Measurements from ENCODE around the gene RAPGEF1.
"Not testable (repeated sequence)": the region's sequence is repeated elsewhere in the genome, so short reads cannot be mapped to it uniquely, and the experiment has no call there.

The RAPGEF1 gene

DNA sequence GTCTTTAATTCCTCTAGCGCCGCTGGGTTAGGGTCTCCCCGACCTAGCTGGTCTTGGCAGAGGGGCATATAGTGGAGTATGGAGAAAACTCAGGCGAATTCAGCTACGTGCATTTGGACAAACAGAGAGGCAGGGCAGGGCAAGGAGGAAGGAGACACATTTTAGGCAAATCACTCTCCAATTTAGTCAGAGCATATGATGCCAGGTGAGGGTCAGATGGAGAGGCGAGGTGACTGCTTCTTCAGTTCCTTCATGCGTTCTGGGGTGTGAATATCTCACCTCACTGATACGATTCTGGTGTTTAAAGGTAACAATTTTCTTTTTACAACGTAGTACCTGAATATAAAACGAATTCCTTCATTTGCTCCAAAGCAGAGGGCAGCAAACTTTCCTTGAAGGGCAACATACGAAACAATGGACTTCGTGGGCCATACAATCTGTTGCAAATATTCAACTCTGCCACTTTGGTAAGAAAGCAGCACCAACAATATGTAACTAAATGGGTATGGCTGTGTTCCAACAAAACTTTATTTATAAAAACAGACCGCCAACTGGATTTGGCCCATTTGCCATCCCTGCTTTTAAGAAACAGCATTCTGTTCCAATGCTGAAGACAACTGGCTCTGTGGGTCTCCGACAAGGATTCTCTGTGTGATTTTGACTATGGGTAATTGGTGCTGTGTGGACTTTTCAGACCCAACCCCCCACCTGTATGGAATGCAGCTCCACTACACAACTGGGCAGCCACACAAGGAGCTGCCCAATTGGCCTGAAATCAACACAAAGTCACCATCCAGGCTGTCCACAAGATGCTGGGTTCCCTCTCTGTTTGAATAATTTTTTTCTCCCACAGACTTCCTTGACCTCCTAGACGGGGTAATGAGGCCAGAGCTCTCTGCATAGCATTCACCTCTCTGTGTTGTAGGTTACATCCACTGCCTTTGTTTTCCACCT lies 53.8 kb downstream of the RAPGEF1 start:
- no peak for DNase-seq

DNA sequence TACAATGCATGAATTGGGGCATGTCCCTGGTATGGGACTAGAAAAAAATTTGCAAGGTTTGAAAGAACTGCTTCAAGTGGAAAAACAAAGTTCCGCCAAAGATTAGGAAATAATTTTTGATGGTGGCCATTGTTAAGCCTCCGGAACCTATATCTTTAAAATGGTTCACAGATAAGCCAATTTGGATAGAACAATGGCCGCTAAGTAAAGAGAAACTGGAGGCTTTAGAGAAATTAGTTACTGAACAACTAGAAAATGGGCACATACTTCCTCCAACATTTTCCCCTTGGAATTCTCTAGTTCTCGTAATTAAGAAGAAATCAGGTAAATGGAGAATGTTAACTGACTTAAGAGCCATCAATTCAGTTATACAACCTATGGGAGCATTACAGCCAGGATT lies 56.8 kb downstream of the RAPGEF1 start:
- not testable (repeated sequence) for DNase-seq

DNA sequence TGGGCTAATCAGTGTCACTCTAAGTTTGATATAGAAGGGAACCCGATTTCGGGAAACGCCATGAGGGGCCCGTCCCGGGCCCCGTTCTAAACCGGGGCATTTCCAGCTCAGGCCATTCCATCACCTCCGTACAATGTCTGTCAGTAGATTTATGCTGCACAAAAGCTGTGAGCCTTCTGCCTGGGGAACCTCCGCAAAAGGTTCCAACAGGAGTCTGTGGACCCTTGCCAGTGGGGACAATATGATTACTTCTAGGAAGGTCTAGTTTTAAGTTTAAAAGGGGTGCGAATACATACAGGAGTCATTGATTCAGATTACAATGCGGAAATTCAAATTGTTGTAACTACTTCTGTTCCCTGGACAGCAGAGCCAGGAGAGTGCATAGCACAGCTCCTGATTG lies 57.6 kb downstream of the RAPGEF1 start:
- DNase-seq = no peak

GRCh38 chr9:131681826-131682225 lies 58.0 kb downstream of the RAPGEF1 start:
- DNase-seq = not testable (repeated sequence)

GRCh38 chr9:131681108-131681507 lies 58.8 kb downstream of the RAPGEF1 start:
- DNase-seq = not testable (repeated sequence)

DNA sequence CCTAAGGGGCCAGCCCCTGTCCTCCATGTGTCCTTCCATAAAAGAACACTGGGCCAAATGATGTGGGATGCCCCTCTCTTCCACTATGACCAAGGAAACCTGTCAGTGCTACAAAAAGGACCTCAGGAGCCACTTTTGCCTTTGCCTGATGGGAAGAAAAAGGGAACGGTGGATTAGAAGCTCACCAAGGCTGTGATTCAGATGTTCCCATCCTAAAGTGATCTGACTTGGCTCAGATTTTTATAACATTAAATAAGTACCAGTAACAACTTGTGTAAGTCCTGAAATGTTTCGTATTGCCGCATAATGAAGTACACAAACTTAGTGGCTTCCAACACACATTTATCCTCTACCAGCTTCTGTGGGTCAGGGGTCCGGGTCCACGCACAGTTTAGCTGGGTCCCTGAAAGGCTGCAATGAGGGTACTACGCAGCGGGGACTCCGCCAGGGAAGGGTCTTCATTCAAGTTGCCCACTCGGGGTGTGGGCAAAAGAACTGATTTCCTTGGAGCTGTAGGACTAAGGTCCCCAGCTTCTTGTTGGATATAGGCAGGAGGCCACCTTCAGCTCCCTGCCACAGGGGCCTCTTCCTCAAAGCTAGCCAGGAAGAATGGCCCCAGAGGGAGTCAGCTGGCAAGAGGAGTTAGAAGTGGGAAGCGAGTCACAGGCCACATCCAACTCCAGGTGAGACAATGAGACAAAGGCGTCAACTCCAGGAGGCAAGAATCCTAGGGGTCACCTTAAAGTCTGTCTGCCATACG lies 60.4 kb downstream of the RAPGEF1 start:
- DNase-seq = no peak

- DNase-seq = no peak
Observed at GRCh38 chr9:131678499-131679111, 61.3 kb downstream of the RAPGEF1 start.

GRCh38 chr9:131677444-131678180 lies 62.3 kb downstream of the RAPGEF1 start:
- DNase-seq = no peak

DNA sequence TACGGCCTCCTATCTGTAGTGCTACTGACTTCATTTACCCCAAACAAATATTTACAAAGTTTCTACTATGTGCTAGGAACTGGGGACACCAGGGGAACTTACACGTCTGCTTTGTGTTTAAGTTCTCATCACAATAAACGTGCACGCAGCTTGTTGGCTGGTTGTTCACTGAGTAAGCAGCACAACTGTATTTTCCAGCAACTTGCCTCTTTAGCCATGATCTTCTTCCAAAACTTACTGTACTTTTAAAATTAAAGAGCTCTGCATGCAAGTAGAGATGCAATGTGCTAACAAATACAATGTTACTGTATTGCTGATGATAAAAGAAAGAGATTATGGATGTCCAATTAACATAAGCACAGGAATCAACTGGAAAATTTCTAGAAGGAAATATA lies 62.8 kb downstream of the RAPGEF1 start:
- no peak for DNase-seq

- DNase-seq = no peak
Observed at GRCh38 chr9:131676431-131676972, 63.4 kb downstream of the RAPGEF1 start.

DNA sequence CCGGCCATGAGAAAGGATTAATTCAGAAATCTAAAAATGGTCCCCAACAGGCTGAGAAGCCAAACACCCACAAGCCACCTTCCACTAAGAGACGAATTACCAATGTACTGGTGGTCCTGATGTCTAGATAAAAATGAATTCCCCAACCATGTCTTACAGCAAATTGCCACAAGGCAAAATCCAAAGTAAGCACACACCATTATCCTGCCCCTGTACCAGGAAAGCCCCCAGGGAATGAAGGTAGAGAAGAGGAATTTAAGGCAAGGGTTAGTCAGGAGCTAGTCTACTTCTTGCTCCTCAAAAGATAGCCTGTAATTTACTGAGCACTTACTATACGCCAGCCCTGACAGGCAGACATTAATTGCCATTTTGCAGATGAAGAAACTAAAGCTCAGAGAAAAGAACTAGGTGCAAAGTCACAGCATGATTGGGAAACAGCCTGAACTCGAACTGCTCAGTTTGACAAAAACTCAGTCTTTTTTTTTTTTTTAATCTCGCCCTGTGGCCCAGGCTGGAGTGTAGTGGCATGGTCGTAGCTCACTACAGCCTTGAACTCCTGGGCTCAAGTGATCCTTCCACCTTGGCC lies 64.3 kb downstream of the RAPGEF1 start:
- no peak for DNase-seq

DNA sequence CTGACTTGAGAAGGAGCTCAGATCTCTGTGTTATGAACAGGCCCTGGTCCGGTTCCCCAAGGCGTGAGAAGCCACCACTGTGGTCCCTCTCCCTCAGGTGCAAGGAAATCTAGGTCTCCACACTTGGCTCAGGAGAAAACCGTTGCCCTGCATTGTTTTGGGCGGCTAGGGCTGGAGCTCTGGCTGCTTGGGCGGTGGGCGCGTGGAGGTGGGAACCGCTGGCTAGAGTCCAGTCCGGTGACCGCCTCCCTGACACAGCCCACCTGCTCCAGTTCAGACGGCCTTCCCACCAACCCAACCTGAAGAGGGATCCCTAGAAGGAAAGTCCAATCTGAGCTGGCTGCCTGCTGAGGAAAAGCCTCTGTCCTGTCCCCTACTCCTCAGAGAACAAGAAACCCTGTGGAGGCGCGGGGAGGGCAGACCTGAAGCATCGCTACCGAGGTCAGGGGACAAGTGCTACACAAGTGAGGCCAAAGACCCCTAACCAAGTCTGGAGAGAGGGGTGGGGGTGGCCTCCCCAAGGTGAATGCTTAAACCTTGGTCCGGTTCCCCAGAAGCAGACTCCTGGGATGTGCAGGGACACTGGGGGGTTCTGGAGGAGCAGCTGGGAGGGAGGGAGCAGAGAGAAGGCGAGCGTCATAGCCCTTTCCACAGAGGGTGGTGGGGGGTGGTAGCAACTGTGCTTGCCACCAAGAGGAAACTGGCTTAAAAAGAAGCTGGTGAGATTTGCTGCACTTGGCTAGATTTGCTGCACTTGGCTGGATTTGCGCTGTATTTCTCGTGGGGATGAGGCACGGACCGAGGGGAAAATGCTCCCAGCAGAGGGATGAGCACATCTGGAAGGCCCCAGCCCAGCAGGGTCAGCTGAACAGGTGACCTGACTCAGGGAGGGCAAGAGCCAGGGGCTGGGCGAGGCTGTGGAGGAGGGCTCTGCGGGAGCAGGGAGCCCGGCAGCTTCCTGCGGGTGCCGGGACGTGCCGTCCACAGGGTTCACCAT lies 65.2 kb downstream of the RAPGEF1 start:
- no peak for DNase-seq

GRCh38 chr9:131673531-131673930 lies 66.3 kb downstream of the RAPGEF1 start:
- DNase-seq = no peak

DNA sequence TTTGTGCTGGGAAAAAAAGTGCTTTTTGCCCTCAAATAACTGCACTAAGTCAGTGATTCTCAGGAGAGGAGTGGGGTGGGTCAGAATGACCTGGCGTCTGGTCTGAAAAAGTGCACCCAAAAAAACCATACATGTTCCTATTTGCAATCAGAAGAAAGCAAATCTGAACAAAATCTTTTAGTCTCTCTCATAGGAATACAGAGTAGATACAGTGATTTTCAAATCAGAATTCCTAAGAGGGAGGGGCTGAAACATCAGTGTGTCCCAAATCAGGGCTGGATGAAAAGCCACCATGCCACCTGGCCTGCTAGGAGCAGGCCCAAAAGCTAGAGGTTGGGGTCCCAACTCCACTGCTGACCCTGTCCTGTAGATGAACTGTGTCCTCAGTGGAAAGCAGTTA lies 66.8 kb downstream of the RAPGEF1 start:
- DNase-seq = no peak

DNA sequence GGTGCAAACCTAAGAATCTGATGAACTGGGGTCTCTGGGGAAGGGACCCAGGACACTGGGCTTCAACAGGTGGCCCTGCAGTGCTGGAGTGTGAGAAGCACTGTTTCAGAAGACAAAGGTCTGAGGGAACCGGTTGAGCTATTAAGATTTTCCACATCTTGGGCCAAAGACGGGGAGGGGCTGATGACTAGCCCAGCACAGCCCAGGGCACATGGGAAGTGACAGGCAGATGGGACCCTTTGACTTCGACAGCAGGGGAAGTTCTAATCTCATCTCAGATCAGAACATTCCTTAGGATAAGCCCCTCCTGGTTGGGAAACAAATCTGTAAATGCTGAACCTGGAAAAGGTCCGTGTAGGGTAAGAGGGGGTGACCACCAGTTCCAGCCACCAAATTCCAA lies 67.4 kb downstream of the RAPGEF1 start:
- no peak for DNase-seq

DNA sequence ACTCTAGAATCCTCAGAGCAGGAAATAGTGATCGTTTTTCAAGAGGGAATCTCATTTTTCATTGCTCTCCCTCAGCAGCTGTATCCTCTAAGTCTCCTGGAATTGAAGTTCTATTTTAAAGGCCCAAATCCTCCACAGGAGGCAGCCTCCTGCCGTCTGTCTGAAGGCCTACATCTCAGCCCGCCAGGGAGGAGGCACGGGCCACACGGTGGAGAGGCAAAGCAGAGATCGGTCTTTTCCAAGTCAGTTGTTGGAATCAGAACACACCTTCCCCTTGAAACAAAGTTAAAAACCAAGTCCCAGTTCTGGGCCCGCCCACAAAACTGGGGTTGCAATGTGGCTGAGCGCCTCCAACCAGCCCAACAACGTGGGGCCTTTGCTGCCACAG lies 68.7 kb downstream of the RAPGEF1 start:
- DNase-seq = no peak

DNA sequence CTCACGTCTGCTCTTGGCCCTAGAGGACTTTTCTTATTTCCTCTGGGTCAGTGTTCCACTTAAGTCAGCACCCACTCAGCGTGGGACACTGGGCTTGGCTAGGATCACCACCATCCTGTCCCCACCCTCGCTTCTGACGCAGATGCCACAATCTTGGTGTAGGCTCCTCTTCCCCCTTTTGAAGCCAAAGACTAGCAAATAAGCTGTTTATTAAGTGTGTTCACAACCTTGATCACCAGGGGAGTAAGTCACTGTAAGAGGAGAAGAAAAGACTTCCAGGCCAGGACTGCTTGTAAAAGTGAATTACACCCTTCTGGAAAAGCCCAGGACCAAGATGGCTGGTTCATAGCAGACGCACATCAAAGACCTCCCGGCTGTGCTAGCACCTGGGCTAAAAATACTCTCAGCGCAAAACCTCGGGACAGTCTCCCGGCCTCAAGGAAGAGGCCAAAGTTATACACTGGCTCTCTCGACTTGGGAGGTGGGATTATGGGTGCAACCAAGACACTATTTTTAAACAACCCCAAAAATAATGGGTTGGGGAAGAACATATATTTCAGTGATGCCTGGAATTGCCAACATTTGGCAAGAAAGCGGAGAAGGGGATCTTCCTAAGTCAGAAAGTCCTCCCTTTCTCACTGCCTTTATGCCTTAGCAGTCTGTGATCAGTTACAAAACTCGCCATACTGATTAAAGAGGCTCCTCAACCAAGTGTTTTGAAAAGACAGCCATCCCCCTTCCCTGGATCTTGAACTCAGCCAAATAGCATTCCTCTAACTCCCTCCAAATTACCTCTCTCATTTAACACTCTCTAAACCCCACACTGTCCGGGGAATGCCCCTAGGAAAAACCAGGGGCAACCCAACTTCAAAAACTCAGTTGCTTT lies 69.4 kb downstream of the RAPGEF1 start:
- DNase-seq = no peak

- DNase-seq = no peak
Observed at GRCh38 chr9:131669269-131670157, 70.4 kb downstream of the RAPGEF1 start.
